Skeletal muscle satellite cell (primary cell): Measurements from ENCODE around the gene FGF11.

ENCODE experiments used
- H3K27me3 ChIP-seq: 2 replicates; pipeline ENCODE4 v1.7.0; 2013; ENCODE audit warnings: low read length; ENCODE audit not compliant: control insufficient read depth, insufficient read depth
- H3K36me3 ChIP-seq: 2 replicates; pipeline ENCODE4 v1.7.0; 2013; ENCODE audit warnings: mild to moderate bottlenecking, control low read depth, low read length; ENCODE audit not compliant: insufficient read depth
- H3K4me1 ChIP-seq: 2 replicates; pipeline ENCODE4 v1.7.0; 2013; ENCODE audit warnings: low read length; ENCODE audit not compliant: control insufficient read depth, insufficient read depth
- H3K4me2 ChIP-seq: 2 replicates; pipeline ENCODE4 v1.7.0; 2013; ENCODE audit warnings: mild to moderate bottlenecking, low read length
- H3K4me3 ChIP-seq: 2 replicates; pipeline ENCODE4 v1.7.0; 2013; ENCODE audit warnings: low read length
- H3K9ac ChIP-seq: 2 replicates; pipeline ENCODE4 v1.7.0; 2013; ENCODE audit warnings: mild to moderate bottlenecking, low read depth, low read length, moderate library complexity
- H3K9me3 ChIP-seq: replicated peaks from 2 replicates; pipeline ENCODE4 v1.7.0; 2013; ENCODE audit warnings: mild to moderate bottlenecking, control low read depth, low read length

FGF11 gene

GRCh38 chr17:7425316-7425715, 14.0 kb upstream of the FGF11 start, which contains the start of gene SPEM2:
SPEM2 (plus strand) TSS chr17:7425616; CDS start chr17:7425689, 73 bp downstream.
- Histone ChIP-seq H3K4me3 (no peak within 1 kb of the TSS), H3K9ac (no peak within 1 kb of the TSS), H3K4me2 (no peak within 1 kb of the TSS), H3K4me1 (no peaks in the 10 kb centered on the region), H3K27me3 (peaks cover 6% of the 10 kb centered on the region), H3K36me3 (no peaks in the 10 kb centered on the region), H3K9me3 (no peaks in the 10 kb centered on the region)

GRCh38 chr17:7425756-7426155, 13.6 kb upstream of the FGF11 start:
- H3K9me3 ChIP-seq: no peaks in the 10 kb centered on the region
- no peak overlapping the region for H3K9ac ChIP-seq
- H3K36me3 ChIP-seq: no peaks in the 10 kb centered on the region
- H3K4me3 ChIP-seq: no peak overlapping the region
- H3K4me1 ChIP-seq: no peaks in the 10 kb centered on the region
- no peak overlapping the region for H3K4me2 ChIP-seq
- peaks cover 6% of the 10 kb centered on the region for H3K27me3 ChIP-seq

GRCh38 chr17:7426203-7426863, 13.0 kb upstream of the FGF11 start:
- Histone ChIP-seq H3K4me2 (no peak overlapping the region), H3K4me1 (no peaks in the 10 kb centered on the region), H3K9ac (no peak overlapping the region), H3K4me3 (no peak overlapping the region), H3K36me3 (no peaks in the 10 kb centered on the region), H3K9me3 (no peaks in the 10 kb centered on the region), H3K27me3 (peaks cover 6% of the 10 kb centered on the region)

GRCh38 chr17:7426896-7427489, 12.3 kb upstream of the FGF11 start:
- Histone ChIP-seq H3K9ac (no peak overlapping the region), H3K36me3 (no peaks in the 10 kb centered on the region), H3K4me3 (no peak overlapping the region), H3K4me1 (no peaks in the 10 kb centered on the region), H3K9me3 (no peaks in the 10 kb centered on the region), H3K27me3 (peaks cover 6% of the 10 kb centered on the region), H3K4me2 (no peak overlapping the region)

- Histone ChIP-seq H3K9ac (no peak overlapping the region), H3K4me3 (no peak overlapping the region), H3K36me3 (no peaks in the 10 kb centered on the region), H3K4me2 (no peak overlapping the region), H3K9me3 (no peaks in the 10 kb centered on the region), H3K27me3 (peaks cover 6% of the 10 kb centered on the region), H3K4me1 (no peaks in the 10 kb centered on the region)
Measured at GRCh38 chr17:7427549-7427948, 11.8 kb upstream of the FGF11 start.

- Histone ChIP-seq H3K9ac (no peak within 1 kb of the TSS), H3K36me3 (no peaks in the 10 kb centered on the region), H3K4me3 (no peak within 1 kb of the TSS), H3K27me3 (peaks cover 6% of the 10 kb centered on the region), H3K9me3 (no peaks in the 10 kb centered on the region), H3K4me2 (no peak within 1 kb of the TSS), H3K4me1 (no peaks in the 10 kb centered on the region)
Measured at GRCh38 chr17:7428557-7428956, 10.8 kb upstream of the FGF11 start, which contains the start of gene SPEM3. SPEM3 (plus strand) TSS chr17:7428857; CDS start chr17:7428903, 46 bp downstream.

- no peaks in the 10 kb centered on the region for H3K36me3 ChIP-seq
- H3K27me3 ChIP-seq: peaks cover 6% of the 10 kb centered on the region
- no peak overlapping the region for H3K4me2 ChIP-seq
- H3K4me3 ChIP-seq: no peak overlapping the region
- H3K9ac ChIP-seq: no peak overlapping the region
- no peaks in the 10 kb centered on the region for H3K9me3 ChIP-seq
- H3K4me1 ChIP-seq: no peaks in the 10 kb centered on the region
Measured at GRCh38 chr17:7429722-7430121, 9.6 kb upstream of the FGF11 start.

- H3K27me3 ChIP-seq: no peaks in the 10 kb centered on the region
- no peaks in the 10 kb centered on the region for H3K36me3 ChIP-seq
- no peak overlapping the region for H3K4me3 ChIP-seq
- no peaks in the 10 kb centered on the region for H3K9me3 ChIP-seq
- H3K4me2 ChIP-seq: no peak overlapping the region
- H3K9ac ChIP-seq: no peak overlapping the region
- peaks cover 7% of the 10 kb centered on the region for H3K4me1 ChIP-seq
Measured at GRCh38 chr17:7431231-7431630, 8.1 kb upstream of the FGF11 start.

- H3K9ac ChIP-seq: no peak overlapping the region
- no peaks in the 10 kb centered on the region for H3K36me3 ChIP-seq
- peaks cover 14% of the 10 kb centered on the region for H3K4me1 ChIP-seq
- no peaks in the 10 kb centered on the region for H3K9me3 ChIP-seq
- H3K4me3 ChIP-seq: no peak overlapping the region
- no peaks in the 10 kb centered on the region for H3K27me3 ChIP-seq
- H3K4me2 ChIP-seq: no peak overlapping the region
Measured at GRCh38 chr17:7432296-7432695, 7.0 kb upstream of the FGF11 start.

- Histone ChIP-seq H3K9ac (no peak overlapping the region), H3K4me3 (peak overlapping the region; percentile 61), H3K4me1 (peaks cover 37% of the 10 kb centered on the region), H3K36me3 (no peaks in the 10 kb centered on the region), H3K4me2 (peak overlapping the region; percentile 90), H3K27me3 (peaks cover 9% of the 10 kb centered on the region), H3K9me3 (no peaks in the 10 kb centered on the region)
Measured at GRCh38 chr17:7435676-7436555, 3.4 kb upstream of the FGF11 start.

- no peaks in the 10 kb centered on the region for H3K9me3 ChIP-seq
- H3K4me2 ChIP-seq: peak overlapping the region; percentile 90
- H3K27me3 ChIP-seq: peaks cover 9% of the 10 kb centered on the region
- H3K9ac ChIP-seq: no peak overlapping the region
- H3K4me1 ChIP-seq: peaks cover 41% of the 10 kb centered on the region
- peak overlapping the region; percentile 59 for H3K4me3 ChIP-seq
- no peaks in the 10 kb centered on the region for H3K36me3 ChIP-seq
Measured at GRCh38 chr17:7436556-7437368, 2.5 kb upstream of the FGF11 start.
